GM19328 (cell line): ENCODE results near the gene SCG3.

Source experiments
- ATAC-seq: cut with Tn5 transposase; IDR thresholded peaks from one replicate; pipeline ENCODE4 v1.9.1; 2021; ENCODE audit warnings: mild to moderate bottlenecking, moderate library complexity; ENCODE audit not compliant: unreplicated experiment

SCG3 gene

GRCh38 chr15:51677452-51677851 is 3.9 kb upstream of the SCG3 start:
- no peak for ATAC-seq

GRCh38 chr15:51678096-51678495 is 3.2 kb upstream of the SCG3 start:
- no peak for ATAC-seq

- no peak for ATAC-seq
Observed at GRCh38 chr15:51680321-51680720, 982 bp upstream of the SCG3 start.

DNA sequence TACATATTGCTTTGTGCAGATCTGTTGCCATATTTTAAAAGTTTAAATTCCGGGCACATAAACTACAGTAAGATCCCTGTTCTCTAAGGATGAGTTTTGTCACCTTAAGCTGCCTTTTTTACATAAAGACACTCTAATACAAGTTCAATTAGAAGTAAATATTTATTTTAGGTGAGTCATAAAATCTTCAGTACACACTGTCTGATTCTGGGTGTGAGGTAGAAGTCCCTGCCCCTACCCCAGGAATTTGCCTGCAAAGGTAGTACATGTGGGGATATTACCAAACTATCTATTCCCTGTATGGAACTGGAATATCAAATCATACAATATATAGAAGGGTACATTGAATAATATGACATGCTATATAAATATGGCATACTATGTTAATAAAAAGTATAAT is 6.3 kb downstream of the SCG3 start:
- ATAC-seq = no peak

GRCh38 chr15:51688863-51689262 is 7.6 kb downstream of the SCG3 start:
- no peak for ATAC-seq

- ATAC-seq = no peak
Observed at GRCh38 chr15:51692154-51692553, 10.9 kb downstream of the SCG3 start.

DNA sequence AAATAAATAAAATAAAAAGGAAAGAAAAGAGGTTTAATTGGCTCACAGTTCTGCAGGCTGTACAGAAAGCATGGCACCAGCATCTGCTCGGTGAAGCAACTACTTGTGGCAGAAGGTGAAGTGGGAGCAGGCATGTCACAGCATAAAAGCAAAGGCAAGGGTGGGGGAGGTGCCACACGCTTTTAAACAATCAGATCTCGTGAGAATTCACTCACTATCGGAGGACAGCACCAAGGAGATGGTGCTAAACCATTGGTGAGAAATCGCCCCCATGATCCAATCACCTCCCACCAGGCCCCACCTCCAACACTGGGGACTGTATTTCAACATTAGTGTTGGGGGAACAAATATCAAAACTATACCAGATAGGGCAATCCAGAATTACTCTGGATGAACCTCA is 15.3 kb downstream of the SCG3 start:
- no peak for ATAC-seq

GRCh38 chr15:51697163-51697562 is 15.9 kb downstream of the SCG3 start:
- no peak for ATAC-seq

DNA sequence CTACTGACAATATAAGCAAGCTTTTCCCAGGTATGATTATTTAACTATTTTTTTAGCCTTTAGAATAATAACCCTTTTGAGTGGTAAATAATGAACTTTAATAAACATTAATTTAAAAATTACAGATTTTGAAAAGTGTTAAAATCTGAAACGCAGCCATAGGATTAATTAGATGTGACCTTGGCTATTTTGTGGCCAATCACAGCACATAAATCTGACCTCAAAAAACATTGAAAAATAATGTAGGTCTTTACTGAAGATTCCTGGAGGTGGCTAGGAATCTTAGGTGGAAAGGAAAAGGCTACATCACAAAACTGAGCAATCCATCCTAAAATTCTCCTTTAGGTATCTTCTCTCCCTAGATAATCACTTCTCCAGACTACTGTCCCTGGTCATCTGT is 18.1 kb downstream of the SCG3 start:
- ATAC-seq = no peak

DNA sequence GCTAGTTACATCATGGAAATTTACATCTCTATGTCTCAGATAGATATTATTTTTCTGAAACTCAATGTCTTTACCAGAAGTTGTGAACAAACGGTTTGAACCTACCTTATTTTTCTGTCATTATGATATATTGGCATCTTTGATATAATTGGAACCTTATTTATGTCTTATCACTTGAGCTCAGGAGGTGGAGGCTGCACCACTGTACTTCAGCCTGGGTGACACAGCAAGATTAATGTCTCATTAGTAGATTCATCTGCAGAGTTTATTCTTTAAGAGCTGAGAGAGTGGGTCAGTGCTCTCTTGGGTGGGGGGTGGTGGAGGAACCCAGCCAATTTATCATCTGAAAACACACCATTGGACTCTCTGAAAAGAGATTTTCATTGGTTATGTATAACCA is 21.4 kb downstream of the SCG3 start:
- ATAC-seq = no peak

- ATAC-seq = no peak
Observed at GRCh38 chr15:51706291-51706690, 25.0 kb downstream of the SCG3 start.

GRCh38 chr15:51706926-51707608 is 25.8 kb downstream of the SCG3 start:
- no peak for ATAC-seq

DNA sequence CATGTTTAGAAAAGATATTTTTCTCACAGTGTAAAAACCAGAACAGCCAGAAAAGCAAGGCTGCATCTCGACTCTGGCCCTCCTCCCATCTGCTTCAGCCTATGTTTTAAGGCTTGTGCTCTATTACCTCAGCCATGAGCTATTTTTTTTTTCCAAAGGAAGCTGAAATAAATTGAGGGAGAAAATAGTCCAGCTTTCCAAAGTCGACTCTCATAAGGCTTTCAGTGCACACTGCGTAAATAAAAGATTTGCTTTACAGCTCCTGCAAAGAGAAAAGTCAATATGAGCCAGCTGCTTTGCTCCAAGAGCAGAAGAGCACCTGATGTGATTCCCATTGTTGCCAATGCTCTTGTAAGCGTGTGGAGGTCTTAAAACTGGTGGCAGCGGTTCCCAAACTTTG is 26.7 kb downstream of the SCG3 start:
- ATAC-seq = no peak

DNA sequence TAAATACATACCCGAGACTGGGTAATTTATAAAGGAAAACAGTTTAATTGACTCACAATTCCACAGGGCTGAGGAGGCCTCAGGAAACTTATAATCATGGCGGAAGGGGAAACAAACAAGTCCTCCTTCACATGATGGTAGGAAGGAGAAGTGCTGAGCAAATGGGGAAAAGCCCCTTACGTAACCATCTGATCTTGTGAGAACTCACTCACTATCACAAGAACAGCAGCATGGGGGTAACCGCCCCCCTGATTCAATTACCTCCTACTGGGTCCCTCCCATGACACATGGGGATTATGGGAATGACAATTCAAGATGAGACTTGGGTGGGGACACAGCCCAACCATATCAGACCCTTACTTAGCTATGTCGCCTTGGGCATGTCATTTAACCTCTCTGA is 27.7 kb downstream of the SCG3 start:
- no peak for ATAC-seq

GRCh38 chr15:51714162-51714561 is 32.9 kb downstream of the SCG3 start:
- ATAC-seq = no peak

DNA sequence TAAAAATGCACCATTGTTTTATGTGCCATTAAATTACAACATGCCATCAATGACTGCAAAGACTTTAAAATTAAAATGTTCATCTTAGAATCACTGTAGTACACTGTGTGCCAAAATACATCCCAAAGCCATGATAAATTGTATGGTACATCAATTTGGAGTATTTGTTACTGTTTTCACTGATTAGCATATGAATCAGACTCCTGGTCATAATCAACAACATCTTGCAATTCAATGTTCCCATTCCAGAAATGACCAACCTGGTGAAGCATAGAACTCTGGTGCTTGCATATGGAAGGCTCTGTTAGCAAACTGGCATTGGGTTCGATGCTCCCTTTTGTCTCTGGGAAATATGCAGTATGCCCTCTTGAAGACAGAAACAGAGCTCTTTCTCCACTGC is 33.6 kb downstream of the SCG3 start:
- ATAC-seq = no peak

- no peak for ATAC-seq
Observed at GRCh38 chr15:51718219-51718618, 36.9 kb downstream of the SCG3 start.

GRCh38 chr15:51718746-51719145 is 37.4 kb downstream of the SCG3 start:
- no peak for ATAC-seq

DNA sequence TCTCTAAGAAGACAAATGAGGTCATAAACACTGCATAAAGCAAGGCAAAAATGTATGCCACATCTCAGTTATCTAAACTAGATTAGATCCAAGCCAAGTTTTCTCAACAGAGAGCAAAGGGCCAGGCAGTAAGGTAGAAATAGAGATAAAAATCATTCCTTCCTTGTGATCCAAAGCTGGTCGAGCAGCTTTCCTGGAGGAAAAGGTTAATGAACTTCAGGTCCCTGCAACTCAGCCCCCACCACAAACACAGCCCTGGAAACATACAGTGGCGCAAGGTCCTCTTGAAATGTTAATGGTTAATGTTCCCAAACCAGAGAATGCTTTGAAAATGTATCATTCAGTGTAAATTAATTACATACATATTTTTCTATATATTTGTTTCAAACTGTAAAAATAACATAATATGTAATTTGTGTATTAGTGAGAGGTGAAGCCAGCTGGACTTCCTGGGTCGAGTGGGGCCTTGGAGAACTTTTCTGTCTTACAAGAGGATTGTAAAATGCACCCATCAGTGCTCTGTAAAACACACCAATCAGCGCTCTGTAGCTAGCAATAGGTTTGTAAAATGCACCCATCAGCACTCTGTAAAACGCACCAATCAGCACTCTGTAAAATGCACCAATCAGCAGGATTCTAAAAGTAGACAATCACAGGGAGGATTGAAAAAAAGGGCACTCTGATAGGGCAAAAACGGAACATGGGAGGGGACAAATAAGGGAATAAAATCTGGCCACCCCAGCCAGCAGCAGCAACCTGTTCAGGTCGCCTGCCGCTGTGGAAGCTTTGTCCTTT is 39.1 kb downstream of the SCG3 start:
- ATAC-seq = no peak

GRCh38 chr15:51721199-51721960 is 40.1 kb downstream of the SCG3 start:
- ATAC-seq = no peak

GRCh38 chr15:51724199-51724598 is 42.9 kb downstream of the SCG3 start:
- no peak for ATAC-seq

GRCh38 chr15:51724673-51725072 is 43.4 kb downstream of the SCG3 start:
- no peak for ATAC-seq
